IMR-90 (cell line): Measurements from ENCODE around the gene TBC1D1. TPM values are rescaled to one million over a fixed set of nuclear protein-coding genes. Genes with fewer than 3 reads are reported as not detected.

ENCODE experiments used
- ATAC-seq: fragments of 200-7000 bp; cut with Tn5 transposase; 2 replicates; pipeline ENCODE4 v1.9.1; 2020; ENCODE audit warnings: low read depth, mild to moderate bottlenecking, moderate library complexity
- BruUV-seq: library from RNA; stranded (reverse); fragments of 400-500 nt; replicated peaks from 2 replicates; lab custom pipeline; 2021; lab: Mats Ljungman, UMichigan
- CTCF ChIA-PET: fragments of 300-600 bp; formaldehyde crosslinking; extraction: SDS; loops from one replicate; lab custom pipeline; 2021; ENCODE audit warnings: antibody characterized with exemption; lab: Yijun Ruan, JAX
- POLR2A ChIA-PET: fragments of 300-600 bp; sonication (Branson Sonifier 250); formaldehyde crosslinking; loops from one replicate; lab custom pipeline; 2022; ENCODE audit warnings: antibody characterized with exemption; ENCODE audit not compliant: unreplicated experiment; lab: Charles Lee
- DNase-seq: peaks from one replicate; pipeline ENCODE4 v3.0.0; 2013
- H2AFZ ChIP-seq: replicated peaks from 2 replicates; pipeline ENCODE3; 2013; ENCODE audit warnings: low read length, mild to moderate bottlenecking; ENCODE audit not compliant: poor library complexity
- H2AK5ac ChIP-seq: 2 replicates; pipeline ENCODE4 v1.6.1; 2013; ENCODE audit warnings: low read depth, low read length, inconsistent platforms
- H2AK9ac ChIP-seq: replicated peaks from 2 replicates; pipeline ENCODE3; 2013; ENCODE audit warnings: mild to moderate bottlenecking, low read depth, low read length, moderate library complexity; ENCODE audit not compliant: poor library complexity
- H2BK120ac ChIP-seq: 2 replicates; pipeline ENCODE4 v1.6.1; 2013; ENCODE audit warnings: low read depth, low read length, inconsistent platforms
- H2BK15ac ChIP-seq: 3 replicates; pipeline ENCODE4 v1.6.1; 2013; ENCODE audit warnings: low read depth, low read length, inconsistent platforms
- H2BK20ac ChIP-seq: 2 replicates; pipeline ENCODE4 v1.6.1; 2013; ENCODE audit warnings: low read depth, mild to moderate bottlenecking, inconsistent platforms, low read length, moderate library complexity
- H2BK5ac ChIP-seq: 2 replicates; pipeline ENCODE4 v1.6.1; 2013; ENCODE audit warnings: mild to moderate bottlenecking, low read depth, low read length, inconsistent platforms; ENCODE audit not compliant: poor library complexity, severe bottlenecking
- H3K14ac ChIP-seq: replicated peaks from 2 replicates; pipeline ENCODE4 v1.6.1; 2013; ENCODE audit warnings: low read depth, low read length, inconsistent platforms
- H3K18ac ChIP-seq: 2 replicates; pipeline ENCODE4 v1.6.1; 2013; ENCODE audit warnings: low read depth, low read length, control low read depth
- H3K23ac ChIP-seq: 2 replicates; pipeline ENCODE4 v1.6.1; 2013; ENCODE audit warnings: low read depth, low read length, inconsistent platforms
- H3K27ac ChIP-seq: 2 replicates; pipeline ENCODE4 v1.5.1; 2013; ENCODE audit warnings: mild to moderate bottlenecking, control low read depth, low read length; ENCODE audit not compliant: insufficient read depth
- H3K27me3 ChIP-seq: 2 replicates; pipeline ENCODE4 v1.6.1; 2013; ENCODE audit warnings: low read length; ENCODE audit not compliant: control insufficient read depth, insufficient read depth
- H3K36me3 ChIP-seq: 2 replicates; pipeline ENCODE4 v1.6.1; 2013; ENCODE audit warnings: low read length, mixed read lengths; ENCODE audit not compliant: control insufficient read depth, insufficient read depth
- H3K4ac ChIP-seq: 2 replicates; pipeline ENCODE4 v1.6.1; 2013; ENCODE audit warnings: low read depth, low read length, inconsistent platforms
- H3K4me1 ChIP-seq: 2 replicates; pipeline ENCODE4 v1.6.1; 2013; ENCODE audit warnings: low read length, mixed read lengths; ENCODE audit not compliant: control insufficient read depth, insufficient read depth
- H3K4me2 ChIP-seq: 2 replicates; pipeline ENCODE4 v1.6.1; 2013; ENCODE audit warnings: low read depth, mild to moderate bottlenecking, control low read depth, low read length, moderate library complexity
- H3K4me3 ChIP-seq: 2 replicates; pipeline ENCODE4 v1.5.1; 2013; ENCODE audit warnings: low read depth, mild to moderate bottlenecking, control low read depth, low read length, moderate library complexity; ENCODE audit not compliant: insufficient read depth
- H3K56ac ChIP-seq: 2 replicates; pipeline ENCODE4 v1.6.1; 2013; ENCODE audit warnings: low read length, inconsistent platforms; ENCODE audit not compliant: insufficient read depth; ENCODE audit errors: extremely low read depth
- H3K79me1 ChIP-seq, 2 experiments: 2 replicates each; pipeline ENCODE4 v1.6.1; 2013; ENCODE audit warnings: low read length in 2 of 2, inconsistent platforms in 1 of 2, low read depth in 1 of 2
- H3K9ac ChIP-seq: 2 replicates; pipeline ENCODE4 v1.6.1; 2013; ENCODE audit warnings: low read depth, low read length, control low read depth
- H3K9me1 ChIP-seq: 2 replicates; pipeline ENCODE4 v1.6.1; 2013; ENCODE audit warnings: low read length, inconsistent platforms; ENCODE audit not compliant: insufficient read depth
- H3K9me3 ChIP-seq: 2 replicates; pipeline ENCODE4 v1.6.1; 2013; ENCODE audit warnings: low read length; ENCODE audit not compliant: control insufficient read depth, insufficient read depth
- H4K20me1 ChIP-seq: 2 replicates; pipeline ENCODE4 v1.6.1; 2013; ENCODE audit warnings: low read length, inconsistent platforms; ENCODE audit not compliant: insufficient read depth
- H4K5ac ChIP-seq: 2 replicates; pipeline ENCODE4 v1.6.1; 2013; ENCODE audit warnings: mild to moderate bottlenecking, low read depth, low read length, control low read depth
- H4K8ac ChIP-seq, 2 experiments: 2 replicates each; pipeline ENCODE4 v1.6.1; 2013; ENCODE audit warnings: low read depth in 2 of 2, low read length in 2 of 2, control low read depth in 1 of 2, inconsistent platforms in 1 of 2
- H4K91ac ChIP-seq: 2 replicates; pipeline ENCODE4 v1.6.1; 2013; ENCODE audit warnings: low read depth, low read length, inconsistent platforms; ENCODE audit not compliant: insufficient read depth
- BHLHE40 ChIP-seq: fragments of 150-350 bp; IDR thresholded peaks from 2 replicates; pipeline ENCODE4 v1.6.1; 2016; ENCODE audit warnings: mild to moderate bottlenecking, low read depth, low read length
- CHD1 ChIP-seq: IDR thresholded peaks from 2 replicates; pipeline ENCODE4 v1.6.1; 2012; ENCODE audit warnings: low read depth, low read length, improper control_type of control experiment
- CTCF ChIP-seq: conservative IDR thresholded peaks from 2 replicates; pipeline ENCODE4 v1.5.1; 2012; ENCODE audit warnings: mild to moderate bottlenecking, low read depth, low read length, improper control_type of control experiment
- FOS ChIP-seq: fragments of 150-350 bp; IDR thresholded peaks from 2 replicates; pipeline ENCODE4 v1.6.1; 2016; ENCODE audit warnings: low read depth, low read length
- MAZ ChIP-seq: IDR thresholded peaks from 2 replicates; pipeline ENCODE4 v1.6.1; 2012; ENCODE audit warnings: low read depth, mild to moderate bottlenecking, low read length, improper control_type of control experiment, moderate library complexity, borderline replicate concordance
- MXI1 ChIP-seq: IDR thresholded peaks from 2 replicates; pipeline ENCODE4 v1.6.1; 2012; ENCODE audit warnings: low read depth, mild to moderate bottlenecking, low read length, moderate library complexity, borderline replicate concordance
- NFE2L2 ChIP-seq: fragments of 150-350 bp; IDR thresholded peaks from 2 replicates; pipeline ENCODE4 v1.6.1; 2016; ENCODE audit warnings: low read depth, mild to moderate bottlenecking, low read length
- POLR2A ChIP-seq: IDR thresholded peaks from 2 replicates; pipeline ENCODE4 v1.6.1; 2012; ENCODE audit warnings: mild to moderate bottlenecking, low read depth, low read length
- RAD21 ChIP-seq: IDR thresholded peaks from 2 replicates; pipeline ENCODE4 v1.6.1; 2012; ENCODE audit warnings: low read length, improper control_type of control experiment
- RCOR1 ChIP-seq: IDR thresholded peaks from 2 replicates; pipeline ENCODE4 v1.6.1; 2012; ENCODE audit warnings: mild to moderate bottlenecking, low read length, improper control_type of control experiment; ENCODE audit not compliant: insufficient replicate concordance
- RFX5 ChIP-seq: IDR thresholded peaks from 2 replicates; pipeline ENCODE4 v1.8.0; 2012; ENCODE audit warnings: low read depth, mild to moderate bottlenecking, low read length, moderate library complexity
- SMC3 ChIP-seq: fragments of 150-350 bp; IDR thresholded peaks from 2 replicates; pipeline ENCODE4 v1.6.1; 2016; ENCODE audit warnings: low read depth, mild to moderate bottlenecking, antibody characterized with exemption, low read length, moderate library complexity
- USF2 ChIP-seq: fragments of 150-350 bp; IDR thresholded peaks from 2 replicates; pipeline ENCODE4 v1.6.1; 2017; ENCODE audit warnings: mild to moderate bottlenecking, antibody characterized with exemption, low read length, low read depth
- WGBS, 2 experiments: methylation state at CpG; one replicate each; pipeline versions ENCODE4 v1.1.5 to v1.1.7; 2013; ENCODE audit warnings: missing lambda C conversion rate in 2 of 2; ENCODE audit not compliant: insufficient read length in 1 of 2; ENCODE audit errors: extremely low coverage in 2 of 2; 5-methylcytosine and 5-hydroxymethylcytosine counted together
- dilution Hi-C: fragments of 300-500 bp; cut with HindIII; formaldehyde crosslinking; loops from one replicate; pipeline ENCODE4 v1.14.3; 2018; ENCODE audit warnings: low sequenced_read_pairs; ENCODE audit not compliant: unreplicated experiment
- in situ Hi-C: fragments of 300-500 bp; cut with MboI; formaldehyde crosslinking; loops from 3 replicates; pipeline ENCODE4 v1.14.3; 2019; ENCODE audit warnings: low sequenced_read_pairs, inconsistent platforms, mixed read lengths
- intact Hi-C: fragments of 100-400 bp; cut with micrococcal nuclease; formaldehyde crosslinking; loops from 2 replicates; pipeline ENCODE4 v1.10.0; 2022
- polyA plus RNA-seq, 3 experiments: library from polyadenylated mRNA; depleted of rRNA; stranded (reverse); fragments of >200 nt; gene quantifications; 2 replicates each; pipeline ENCODE4 v1.2.3, GENCODE V29; 2012; ENCODE audit warnings: low replicate concordance in 1 of 3
- total RNA-seq: library from RNA; depleted of rRNA; stranded (reverse); fragments of >200 nt; gene quantifications from 2 replicates; pipeline ENCODE4 v1.2.3, GENCODE V29; 2012
- TF ChIP-seq, protein P1 (sequence below): fragments of 150-350 bp; IDR thresholded peaks from 2 replicates; pipeline ENCODE4 v1.6.1; 2016; ENCODE audit warnings: low read depth, mild to moderate bottlenecking, low read length, moderate library complexity, borderline replicate concordance

Gene TBC1D1
- total and polyA plus RNA-seq, 2 of the 4 experiments (the other 2 are of a cell fraction): 42.4 to 104 TPM

- H2BK5ac ChIP-seq: no peak overlapping the region
- no peaks in the 10 kb centered on the region for H3K36me3 ChIP-seq
- no peaks in the 10 kb centered on the region for H4K20me1 ChIP-seq
- H2BK20ac ChIP-seq: no peak overlapping the region
- H4K5ac ChIP-seq: no peak overlapping the region
- H3K4ac ChIP-seq: no peak overlapping the region
- ATAC-seq: no peak
- H3K27me3 ChIP-seq: peaks cover 23% of the 10 kb centered on the region
- H3K18ac ChIP-seq: no peak overlapping the region
- no peak overlapping the region for H2AFZ ChIP-seq
- no peak overlapping the region for H2AK9ac ChIP-seq
- no peak overlapping the region for H2BK120ac ChIP-seq
- H2AK5ac ChIP-seq: no peak overlapping the region
- no peak overlapping the region for H3K56ac ChIP-seq
- H4K8ac ChIP-seq: no peak overlapping the region
- ChIA-PET POLR2A (no interaction called here), CTCF (interaction anchor here (1.3 kb wide), 1 partner anchor 15 kb away, joined by 3 read pairs; no protein-coding TSS in a partner anchor)
- H3K4me3 ChIP-seq: no peak overlapping the region
- dilution Hi-C loops (no loop called here), in situ Hi-C loops (no loop called here), intact Hi-C loops (no loop called here)
- H2BK15ac ChIP-seq: no peak overlapping the region
- no peak overlapping the region for H3K27ac ChIP-seq
- BruUV-seq: no TSS peak
- H3K23ac ChIP-seq: no peak overlapping the region
- no peak for DNase-seq
- H3K9ac ChIP-seq: no peak overlapping the region
- H3K4me1 ChIP-seq: no peaks in the 10 kb centered on the region
- H3K4me2 ChIP-seq: no peak overlapping the region
- H4K91ac ChIP-seq: no peak overlapping the region
- no peaks in the 10 kb centered on the region for H3K9me3 ChIP-seq
- no peaks in the 10 kb centered on the region for H3K79me1 ChIP-seq
- WGBS, 2 experiments: no CpG with 5 or more reads among the region's 5 CpGs
- no peaks in the 10 kb centered on the region for H3K9me1 ChIP-seq
- no peak overlapping the region for H3K14ac ChIP-seq
- TF ChIP-seq RAD21 (no peak), FOS (no peak), RFX5 (no peak), BHLHE40 (no peak), POLR2A (no peak), CTCF (no peak), NFE2L2 (no peak), CHD1 (no peak), MAZ (no peak), MXI1 (no peak), SMC3 (no peak), RCOR1 (no peak), USF2 (no peak)
- TF ChIP-seq, protein P1, sequence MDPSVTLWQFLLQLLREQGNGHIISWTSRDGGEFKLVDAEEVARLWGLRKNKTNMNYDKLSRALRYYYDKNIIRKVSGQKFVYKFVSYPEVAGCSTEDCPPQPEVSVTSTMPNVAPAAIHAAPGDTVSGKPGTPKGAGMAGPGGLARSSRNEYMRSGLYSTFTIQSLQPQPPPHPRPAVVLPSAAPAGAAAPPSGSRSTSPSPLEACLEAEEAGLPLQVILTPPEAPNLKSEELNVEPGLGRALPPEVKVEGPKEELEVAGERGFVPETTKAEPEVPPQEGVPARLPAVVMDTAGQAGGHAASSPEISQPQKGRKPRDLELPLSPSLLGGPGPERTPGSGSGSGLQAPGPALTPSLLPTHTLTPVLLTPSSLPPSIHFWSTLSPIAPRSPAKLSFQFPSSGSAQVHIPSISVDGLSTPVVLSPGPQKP: no peak
These were observed 70.0 kb downstream of the TBC1D1 start for GRCh38 chr4:37960679-37961450.
